Astrocyte (in vitro differentiated cells and primary cell): ENCODE results near the gene YWHAB. TPM values are rescaled to one million over a fixed set of nuclear protein-coding genes. Genes with fewer than 3 reads are reported as not detected.

Experiments used
- DNase-seq: peaks from one replicate; pipeline ENCODE4 v3.0.0-alpha.2; 2010; ENCODE audit warnings: low read depth
- FAIRE-seq: peaks from 2 replicates; lab custom pipeline; 2011; peaks lifted over from hg19 to GRCh38; lab: Jason Lieb, UNC
- H2AFZ ChIP-seq: 2 replicates; pipeline ENCODE4 v1.6.0; 2012; ENCODE audit warnings: low read depth, low read length, inconsistent platforms
- H3K27ac ChIP-seq: 2 replicates; pipeline ENCODE4 v1.5.1; 2011; ENCODE audit warnings: low read depth, low read length, inconsistent platforms
- H3K27me3 ChIP-seq: 2 replicates; pipeline ENCODE4 v1.6.0; 2011; ENCODE audit warnings: low read length, inconsistent platforms; ENCODE audit not compliant: insufficient read depth
- H3K36me3 ChIP-seq: 2 replicates; pipeline ENCODE4 v1.5.1; 2011; ENCODE audit warnings: low read length, inconsistent platforms; ENCODE audit not compliant: insufficient read depth
- H3K4me1 ChIP-seq: 2 replicates; pipeline ENCODE4 v1.5.1; 2011; ENCODE audit warnings: low read length, inconsistent platforms; ENCODE audit not compliant: insufficient read depth
- H3K4me2 ChIP-seq: 2 replicates; pipeline ENCODE4 v1.6.0; 2012; ENCODE audit warnings: low read length, inconsistent platforms
- H3K4me3 ChIP-seq: 2 replicates; pipeline ENCODE4 v1.5.1; 2011; ENCODE audit warnings: low read depth, mild to moderate bottlenecking, low read length, inconsistent platforms; ENCODE audit not compliant: insufficient read depth
- H3K79me2 ChIP-seq: 2 replicates; pipeline ENCODE4 v1.6.0; 2012; ENCODE audit warnings: mild to moderate bottlenecking, low read length, inconsistent platforms; ENCODE audit not compliant: insufficient read depth
- H3K9ac ChIP-seq: 2 replicates; pipeline ENCODE4 v1.6.0; 2012; ENCODE audit warnings: mild to moderate bottlenecking, low read length, inconsistent platforms
- H3K9me3 ChIP-seq: 2 replicates; pipeline ENCODE4 v1.5.1; 2012; ENCODE audit warnings: low read depth, mild to moderate bottlenecking, low read length, inconsistent platforms; ENCODE audit not compliant: insufficient read depth
- H4K20me1 ChIP-seq: 2 replicates; pipeline ENCODE4 v1.6.0; 2012; ENCODE audit warnings: low read length, inconsistent platforms; ENCODE audit not compliant: insufficient read depth
- H3K27ac Mint-ChIP-seq: one replicate; pipeline ENCODE4 v1.8.0; 2021; ENCODE audit warnings: mild to moderate bottlenecking, mixed read lengths; ENCODE audit not compliant: unreplicated experiment
- H3K27me3 Mint-ChIP-seq: one replicate; pipeline ENCODE4 v1.8.0; 2021; ENCODE audit warnings: low read depth, mixed read lengths; ENCODE audit not compliant: unreplicated experiment
- H3K36me3 Mint-ChIP-seq: one replicate; pipeline ENCODE4 v1.8.0; 2021; ENCODE audit warnings: low read depth, mixed read lengths; ENCODE audit not compliant: unreplicated experiment
- H3K4me1 Mint-ChIP-seq: one replicate; pipeline ENCODE4 v1.8.0; 2021; ENCODE audit warnings: low read depth, mixed read lengths; ENCODE audit not compliant: unreplicated experiment
- H3K4me3 Mint-ChIP-seq: one replicate; pipeline ENCODE4 v1.8.0; 2021; ENCODE audit warnings: mild to moderate bottlenecking, moderate library complexity, mixed read lengths; ENCODE audit not compliant: unreplicated experiment
- H3K9me3 Mint-ChIP-seq: one replicate; pipeline ENCODE4 v1.8.0; 2021; ENCODE audit warnings: mild to moderate bottlenecking, mixed read lengths; ENCODE audit not compliant: unreplicated experiment
- CTCF ChIP-seq: IDR thresholded peaks from 2 replicates; pipeline ENCODE4 v1.5.1; 2011; ENCODE audit warnings: low read depth, mild to moderate bottlenecking, inconsistent platforms, low read length, moderate library complexity; ENCODE audit not compliant: insufficient read depth
- EZH2 ChIP-seq: IDR thresholded peaks from 2 replicates; pipeline ENCODE4 v1.6.1; 2012; ENCODE audit warnings: mild to moderate bottlenecking, low read length, inconsistent platforms; ENCODE audit not compliant: insufficient read depth
- total RNA-seq: library from RNA; stranded (reverse); gene quantifications from 2 replicates; pipeline ENCODE4 v1.2.1, GENCODE V29; 2021

Gene YWHAB
- total RNA-seq, 1 donor from 2014 or later = 236 TPM

- Mint-ChIP-seq H3K36me3 (no peaks in the 10 kb centered on the region), H3K27ac (no peak overlapping the region), H3K4me3 (no peak overlapping the region), H3K9me3 (no peaks in the 10 kb centered on the region), H3K27me3 (no peaks in the 10 kb centered on the region), H3K4me1 (peaks cover under 1% of the 10 kb centered on the region)
- Histone ChIP-seq H3K27me3 (peaks cover 2% of the 10 kb centered on the region), H3K27ac (no peak overlapping the region), H3K9ac (no peak overlapping the region), H3K36me3 (peaks cover 2% of the 10 kb centered on the region), H3K4me2 (no peak overlapping the region), H2AFZ (no peak overlapping the region), H3K9me3 (no peaks in the 10 kb centered on the region), H4K20me1 (peaks cover 24% of the 10 kb centered on the region), H3K79me2 (peaks cover 34% of the 10 kb centered on the region), H3K4me1 (peaks cover 16% of the 10 kb centered on the region), H3K4me3 (no peak overlapping the region)
- FAIRE-seq (no peak), DNase-seq (no peak)
- no peak for TF ChIP-seq EZH2
- TF ChIP-seq CTCF = no peak
These were observed 2.1 kb upstream of the YWHAB start for GRCh38 chr20:44883214-44883902.

- peaks cover 3% of the 10 kb centered on the region for H3K36me3 Mint-ChIP-seq
- peaks cover 50% of the 10 kb centered on the region for H3K79me2 ChIP-seq
- peak overlapping the region; percentile 94 for H3K9ac ChIP-seq
- H3K4me3 Mint-ChIP-seq = peak overlapping the region; percentile 89
- H3K27me3 Mint-ChIP-seq = no peaks in the 10 kb centered on the region
- no peaks in the 10 kb centered on the region for H3K27me3 ChIP-seq
- FAIRE-seq (no peak), DNase-seq (no peak)
- H3K27ac Mint-ChIP-seq = peak overlapping the region; percentile 66
- H2AFZ ChIP-seq = peak overlapping the region; percentile 82
- H3K4me1 Mint-ChIP-seq = peaks cover 15% of the 10 kb centered on the region
- peaks cover 18% of the 10 kb centered on the region for H3K4me1 ChIP-seq
- peak overlapping the region; percentile 98 for H3K4me2 ChIP-seq
- H3K9me3 Mint-ChIP-seq = no peaks in the 10 kb centered on the region
- no peaks in the 10 kb centered on the region for H3K9me3 ChIP-seq
- TF ChIP-seq EZH2 = no peak
- no peak for TF ChIP-seq CTCF
- peak overlapping the region; percentile 66 for H3K4me3 ChIP-seq
- H3K27ac ChIP-seq = no peak overlapping the region
- H3K36me3 ChIP-seq = peaks cover 3% of the 10 kb centered on the region
- H4K20me1 ChIP-seq = peaks cover 40% of the 10 kb centered on the region
These were observed 556 bp upstream of the YWHAB start for GRCh38 chr20:44884907-44885391.

- Mint-ChIP-seq H3K27ac (peak overlapping the region; percentile 97), H3K4me1 (peaks cover 15% of the 10 kb centered on the region), H3K27me3 (no peaks in the 10 kb centered on the region), H3K36me3 (peaks cover 3% of the 10 kb centered on the region), H3K9me3 (no peaks in the 10 kb centered on the region), H3K4me3 (peak overlapping the region; percentile 95)
- Histone ChIP-seq H3K4me1 (peaks cover 18% of the 10 kb centered on the region), H3K9ac (peak overlapping the region; percentile 94), H4K20me1 (peaks cover 51% of the 10 kb centered on the region), H3K4me2 (peak overlapping the region; percentile 98), H3K79me2 (peaks cover 62% of the 10 kb centered on the region), H3K36me3 (peaks cover 3% of the 10 kb centered on the region), H3K9me3 (no peaks in the 10 kb centered on the region), H3K27ac (peak overlapping the region; percentile 90), H2AFZ (no peak overlapping the region), H3K27me3 (no peaks in the 10 kb centered on the region), H3K4me3 (peak overlapping the region; percentile 95)
- DNase-seq (no peak), FAIRE-seq (no peak)
- no peak for TF ChIP-seq EZH2
- no peak for TF ChIP-seq CTCF
These were observed 754 bp downstream of the YWHAB start for GRCh38 chr20:44886266-44886651.
